ENCODE measurements around the gene MCRIP1. TPM values are rescaled to one million over a fixed set of nuclear protein-coding genes. Genes with fewer than 3 reads are reported as not detected.

MCRIP1 gene
- total and polyA plus RNA-seq, 2 of the 13 experiments (the other 11 are each of a cell fraction or from before 2014, with no cell fraction given) = 79.7 to 84.9 TPM

DNA sequence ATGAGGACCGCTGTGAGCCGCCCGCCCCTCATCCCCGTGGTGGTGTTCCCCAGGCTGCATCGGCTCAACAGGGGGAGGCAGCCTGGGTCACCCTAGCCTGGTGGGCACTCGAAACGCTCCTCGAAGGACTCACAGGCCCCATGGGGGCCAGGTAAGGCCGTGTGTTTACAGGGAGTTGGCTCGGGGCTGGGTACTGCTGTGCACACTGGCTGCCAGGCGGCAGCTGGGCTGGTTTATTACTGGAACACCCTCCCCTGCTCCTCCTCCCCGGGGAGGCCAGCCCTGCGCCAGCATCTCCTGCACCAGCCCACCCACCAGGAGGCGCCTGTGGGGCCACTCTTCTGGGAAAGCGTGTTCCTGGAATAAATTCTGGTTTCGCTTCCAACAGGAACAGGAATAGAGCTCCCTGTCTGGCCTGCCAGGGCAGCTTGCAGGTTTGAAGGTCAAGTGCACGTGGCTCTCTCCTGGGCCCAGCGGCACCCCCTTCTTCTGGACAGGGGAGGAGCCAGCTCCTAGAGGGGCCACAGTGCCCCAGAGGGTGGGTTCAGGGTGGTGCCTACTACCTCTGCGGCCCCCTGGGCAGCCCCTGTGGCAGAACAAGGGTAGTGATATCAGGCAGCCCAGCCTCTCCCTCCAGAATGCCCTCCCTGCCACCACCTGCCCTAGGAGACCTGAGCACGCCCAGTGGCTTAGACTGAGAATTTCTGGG lies 11.3 kb downstream of the MCRIP1 start (continued):
- no peak for TF ChIP-seq STAT6 (CRISPR knock-in tag; IDR thresholded peaks at IDR 0.05; ENCODE audit: borderline replicate concordance)
- no peak for TF ChIP-seq ZSCAN30 (CRISPR knock-in tag; IDR thresholded peaks at IDR 0.05)
- no peak for TF ChIP-seq ZBTB21 (CRISPR knock-in tag; IDR thresholded peaks at IDR 0.05)
- TF ChIP-seq NFKB2 (CRISPR knock-in tag; IDR thresholded peaks at IDR 0.05; ENCODE audit: borderline replicate concordance) = peak; percentile 72; the same call in 1 of the 2 replicates
- TF ChIP-seq, protein P1, sequence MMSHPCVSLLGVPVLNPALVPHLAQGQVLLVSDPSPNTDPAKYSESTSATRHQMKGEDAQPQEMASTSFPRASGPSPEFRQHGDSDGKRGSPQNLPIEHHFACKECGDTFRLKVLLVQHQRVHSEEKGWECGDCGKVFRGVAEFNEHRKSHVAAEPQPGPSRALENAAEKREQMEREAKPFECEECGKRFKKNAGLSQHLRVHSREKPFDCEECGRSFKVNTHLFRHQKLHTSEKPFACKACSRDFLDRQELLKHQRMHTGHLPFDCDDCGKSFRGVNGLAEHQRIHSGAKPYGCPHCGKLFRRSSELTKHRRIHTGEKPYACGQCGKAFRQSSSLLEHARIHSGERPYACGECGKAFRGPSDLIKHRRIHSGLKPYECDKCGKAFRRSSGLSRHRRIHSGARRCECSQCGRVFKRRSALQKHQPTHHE (CRISPR knock-in tag; IDR thresholded peaks at IDR 0.05; ENCODE audit: borderline replicate concordance) = no peak
- TF ChIP-seq JUND (CRISPR knock-in tag; IDR thresholded peaks at IDR 0.05) = no peak
- TF ChIP-seq ZNF746 (CRISPR knock-in tag; IDR thresholded peaks at IDR 0.05) = 0 out of 2 replicates have a peak, but pooled peaks have one; percentile 28
- TF ChIP-seq ZNF678 (CRISPR knock-in tag; IDR thresholded peaks at IDR 0.05) = no peak
- TF ChIP-seq NFYB (CRISPR knock-in tag; IDR thresholded peaks at IDR 0.05) = no peak
- peak; percentile 59 for TF ChIP-seq SOX5 (CRISPR knock-in tag; IDR thresholded peaks at IDR 0.05; ENCODE audit: borderline replicate concordance)
- peak; percentile 53; the same call in 1 of the 2 replicates for TF ChIP-seq ZBTB7B (CRISPR knock-in tag; IDR thresholded peaks at IDR 0.05)
- 0 out of 2 replicates have a peak, but pooled peaks have one; percentile 8 for TF ChIP-seq MAFG (CRISPR knock-in tag; IDR thresholded peaks at IDR 0.05)
- TF ChIP-seq MTA3 (CRISPR knock-in tag; IDR thresholded peaks at IDR 0.05) = no peak
- TF ChIP-seq, protein P2, sequence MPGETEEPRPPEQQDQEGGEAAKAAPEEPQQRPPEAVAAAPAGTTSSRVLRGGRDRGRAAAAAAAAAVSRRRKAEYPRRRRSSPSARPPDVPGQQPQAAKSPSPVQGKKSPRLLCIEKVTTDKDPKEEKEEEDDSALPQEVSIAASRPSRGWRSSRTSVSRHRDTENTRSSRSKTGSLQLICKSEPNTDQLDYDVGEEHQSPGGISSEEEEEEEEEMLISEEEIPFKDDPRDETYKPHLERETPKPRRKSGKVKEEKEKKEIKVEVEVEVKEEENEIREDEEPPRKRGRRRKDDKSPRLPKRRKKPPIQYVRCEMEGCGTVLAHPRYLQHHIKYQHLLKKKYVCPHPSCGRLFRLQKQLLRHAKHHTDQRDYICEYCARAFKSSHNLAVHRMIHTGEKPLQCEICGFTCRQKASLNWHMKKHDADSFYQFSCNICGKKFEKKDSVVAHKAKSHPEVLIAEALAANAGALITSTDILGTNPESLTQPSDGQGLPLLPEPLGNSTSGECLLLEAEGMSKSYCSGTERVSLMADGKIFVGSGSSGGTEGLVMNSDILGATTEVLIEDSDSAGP (CRISPR knock-in tag; IDR thresholded peaks at IDR 0.05; ENCODE audit: borderline replicate concordance) = peak; percentile 82; the same call in 1 of the 2 replicates
- peak; percentile 72; the same call in 1 of the 2 replicates for TF ChIP-seq DMAP1 (CRISPR knock-in tag; IDR thresholded peaks at IDR 0.05)
- TF ChIP-seq MAFK (conservative IDR thresholded peaks at IDR 0.05 in 1 of 2, IDR thresholded peaks at IDR 0.05 in 1 of 2; ENCODE audit: low read length in 2 of 2) = no peak
- TF ChIP-seq ZIK1 (CRISPR knock-in tag; IDR thresholded peaks at IDR 0.05; ENCODE audit: borderline replicate concordance, low read depth) = no peak; the same call in 1 of the 2 replicates
- peak; percentile 41 for TF ChIP-seq ZNF883 (CRISPR knock-in tag; IDR thresholded peaks at IDR 0.05; ENCODE audit: not compliant biosample characterization)
- no peak for TF ChIP-seq KDM5A (IDR thresholded peaks at IDR 0.05; ENCODE audit: borderline replicate concordance, low read length)
- TF ChIP-seq SNAPC2 (CRISPR knock-in tag; IDR thresholded peaks at IDR 0.05) = no peak
- no peak for TF ChIP-seq ZNF468 (CRISPR knock-in tag; IDR thresholded peaks at IDR 0.05)
- TF ChIP-seq GPN1 (CRISPR knock-in tag; IDR thresholded peaks at IDR 0.05; ENCODE audit: borderline replicate concordance) = no peak
- TF ChIP-seq HMG20A (CRISPR knock-in tag; IDR thresholded peaks at IDR 0.05; ENCODE audit: borderline replicate concordance) = peak; percentile 53; the same call in 1 of the 2 replicates
- TF ChIP-seq ZNF781 (CRISPR knock-in tag; IDR thresholded peaks at IDR 0.05; ENCODE audit: borderline replicate concordance, not compliant biosample characterization) = no peak
- TF ChIP-seq TBP (CRISPR knock-in tag; IDR thresholded peaks at IDR 0.05) = no peak
- TF ChIP-seq U2AF1 (optimal IDR thresholded peaks at IDR 0.05; ENCODE audit: low read depth, low read length) = peak; percentile 78
